K562 (cell line): ENCODE measurements around the gene RFWD3. TPM values are rescaled to one million over a fixed set of nuclear protein-coding genes. Genes with fewer than 3 reads are reported as not detected.

Source experiments
- CBX8 ChIP-seq: fragments of 200-600 bp; sonication (generic); IDR thresholded peaks from 2 replicates; pipeline ENCODE4 v1.6.1; 2012; ENCODE audit warnings: borderline replicate concordance, mixed run types, low read depth, mild to moderate bottlenecking, moderate library complexity, mixed read lengths, low read length, control low read depth, inconsistent platforms; ENCODE audit not compliant: poor library complexity, severe bottlenecking; ENCODE audit errors: extremely low read depth
- E2F1 ChIP-seq: sonication (generic); formaldehyde crosslinking; IDR thresholded peaks from 2 replicates; pipeline ENCODE4 v1.8.1; 2023; ENCODE audit warnings: mild to moderate bottlenecking, missing genetic modification reagents, moderate library complexity
- MGA ChIP-seq: fragments of 450-650 bp; IDR thresholded peaks from 2 replicates; pipeline ENCODE4 v1.6.1; 2016; ENCODE audit warnings: mild to moderate bottlenecking, moderate library complexity
- NFYB ChIP-seq: IDR thresholded peaks from 2 replicates; pipeline ENCODE4 v1.6.1; 2011; ENCODE audit warnings: mild to moderate bottlenecking, moderate library complexity; ENCODE audit not compliant: insufficient read length; ENCODE audit errors: extremely low read depth
- RBM17 ChIP-seq: fragments of 200-400 bp; formaldehyde crosslinking; IDR thresholded peaks from 2 replicates; pipeline ENCODE4 v1.6.1; 2017; ENCODE audit warnings: low read depth, mild to moderate bottlenecking, low read length, borderline replicate concordance
- SMARCE1 ChIP-seq: fragments of 450-650 bp; IDR thresholded peaks from 2 replicates; pipeline ENCODE4 v1.7.1; 2016; ENCODE audit warnings: mild to moderate bottlenecking
- SRF ChIP-seq, 2 experiments: fragments of 250-450, 450-650 bp in 1 of 2; sonication (Bioruptor Pico) in 1 of 2; sonication (generic) in 1 of 2; formaldehyde crosslinking; IDR thresholded peaks; 2 replicates each; pipeline versions ENCODE4 v1.5.0 to v1.5.1; 2020 to 2022; ENCODE audit warnings: mild to moderate bottlenecking in 1 of 2, missing genetic modification reagents in 1 of 2
- U2AF1 ChIP-seq: fragments of 200-400 bp; formaldehyde crosslinking; optimal IDR thresholded peaks from 2 replicates; pipeline ENCODE3; 2017; ENCODE audit warnings: mild to moderate bottlenecking, low read depth, low read length, moderate library complexity
- ZNF140 ChIP-seq: fragments of 250-450 bp; sonication (Bioruptor Pico); IDR thresholded peaks from 2 replicates; pipeline ENCODE4 v1.8.0; 2021; ENCODE audit warnings: moderate library complexity, mild to moderate bottlenecking, inconsistent platforms
- ZNF143 ChIP-seq: sonication (generic); formaldehyde crosslinking; IDR thresholded peaks from 2 replicates; pipeline ENCODE4 v1.9.0; 2022; ENCODE audit warnings: mild to moderate bottlenecking, missing genetic modification reagents
- ZNF280A ChIP-seq: fragments of 450-650 bp; IDR thresholded peaks from 2 replicates; pipeline ENCODE4 v1.6.1; 2018; ENCODE audit warnings: mild to moderate bottlenecking, low read depth; ENCODE audit not compliant: partially characterized antibody
- polyA plus RNA-seq, 8 experiments: library from polyadenylated mRNA; depleted of rRNA in 4 of 8; stranded (reverse) in 5 of 8; unstranded in 3 of 8; fragments of >200 nt; fragmentation: Nextera tagmentation in 2 of 8; fragmentation: Illumina TruSeq in 1 of 8; extraction: Ambion mirVana in 2 of 8; extraction: Trizol in 1 of 8; gene quantifications; 2 replicates each; pipeline versions ENCODE4 v1.2.1 to v1.2.3, GENCODE V29; 2011 to 2014; ENCODE audit warnings: inconsistent platforms in 1 of 8, missing spikeins in 1 of 8
- total RNA-seq, 7 experiments: library from RNA; depleted of rRNA in 6 of 7; stranded (reverse); fragments of >200 nt in 6 of 7; fragmentation: Illumina TruSeq in 2 of 7; extraction: Trizol in 2 of 7; gene quantifications; 2 replicates each; pipeline versions ENCODE4 v1.2.1 to v1.2.3, GENCODE V29; 2011 to 2021; ENCODE audit warnings: low replicate concordance in 1 of 7

The RFWD3 gene
- total and polyA plus RNA-seq, 9 of the 15 experiments (the other 6 are each of a cell fraction or from before 2014, with no cell fraction given), result 20.8 to 121 (median 79.0) TPM

GRCh38 chr16:74695450-74696422, 29.1 kb upstream of the RFWD3 start (continued):
- TF ChIP-seq MGA (0 out of 2 replicates have a peak, but pooled peaks have one; percentile 35), SMARCE1 (no peak), U2AF1 (no peak), RBM17 (no peak), ZNF143 (CRISPR knock-in tag) (peak; percentile 95), ZNF140 (CRISPR knock-in tag) (no peak), E2F1 (no peak), ZNF280A (no peak), NFYB (peak; percentile 100), SRF (CRISPR knock-in tag; IDR thresholded peaks at IDR 0.05) (no peak), CBX8 (no peak)
